HL-60/S4 treated with retinoic acid at 250 ng/mL for 4 days and 3 days (cell line): Measurements from ENCODE around the gene RGCC.

Experiments
- in situ Hi-C: fragments of 300-500 bp; cut with MboI; formaldehyde crosslinking; loops from 2 replicates; pipeline ENCODE4 v1.7.0; 2022; ENCODE audit warnings: low sequenced_read_pairs

The RGCC gene

DNA sequence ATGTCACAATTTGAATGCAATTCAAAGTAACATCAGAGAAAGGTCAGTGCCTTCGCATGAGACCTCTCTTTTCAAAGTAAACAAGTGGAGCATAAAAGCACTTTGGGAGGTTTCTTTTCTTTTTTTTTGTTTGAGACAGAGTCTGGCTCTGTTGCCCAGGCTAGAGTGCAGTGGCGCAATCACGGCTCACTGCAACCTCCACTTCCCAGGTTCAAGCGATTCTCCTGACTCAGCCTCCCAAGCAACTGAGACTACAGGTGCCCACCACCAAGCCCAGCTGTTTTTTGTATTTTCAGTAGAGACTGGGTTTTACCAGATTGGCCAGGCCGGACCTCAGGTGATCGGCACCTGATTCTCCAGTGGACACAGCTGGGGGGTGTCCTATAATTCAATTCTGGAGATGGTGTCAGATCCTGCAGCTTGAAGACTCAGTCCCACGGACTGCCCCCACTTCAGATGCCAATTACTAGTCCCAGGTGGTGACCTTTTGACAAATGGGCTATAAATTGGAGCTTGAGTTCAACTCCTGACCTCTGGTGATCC is 57.6 kb downstream of the RGCC start:
- in situ Hi-C loops: no loop called here

DNA sequence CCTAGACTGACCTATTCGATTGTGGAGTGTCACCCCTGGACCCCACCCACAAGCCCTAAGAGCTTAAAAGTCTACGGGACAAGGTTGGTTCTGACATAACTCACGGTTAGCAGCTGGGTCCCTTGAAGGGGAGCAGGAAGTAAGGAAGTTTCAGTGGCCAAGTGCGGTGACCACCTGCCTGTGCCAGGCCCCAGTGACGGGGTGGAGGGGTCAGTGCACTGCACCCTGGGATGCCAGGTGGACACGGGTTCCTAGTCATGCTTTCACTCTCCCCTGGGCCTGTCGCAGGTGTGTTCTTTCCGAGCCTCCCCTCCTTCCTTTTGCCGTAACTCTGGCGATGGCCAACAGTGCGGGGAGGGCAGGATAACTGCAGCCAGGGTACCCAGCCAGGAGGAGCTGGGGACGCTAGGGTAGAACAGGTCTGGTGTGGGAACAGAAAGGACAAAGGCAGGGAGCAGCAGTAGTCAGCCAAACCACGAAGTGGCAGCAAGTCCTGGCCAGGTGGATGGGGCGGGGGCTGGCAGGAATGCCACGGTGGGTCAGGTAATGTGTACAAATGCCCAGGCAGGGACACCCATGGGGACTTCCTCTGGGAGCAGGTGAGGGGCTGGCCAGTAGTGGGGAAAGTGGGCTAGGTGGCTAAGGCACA is 58.3 kb downstream of the RGCC start:
- in situ Hi-C loops: no loop called here

DNA sequence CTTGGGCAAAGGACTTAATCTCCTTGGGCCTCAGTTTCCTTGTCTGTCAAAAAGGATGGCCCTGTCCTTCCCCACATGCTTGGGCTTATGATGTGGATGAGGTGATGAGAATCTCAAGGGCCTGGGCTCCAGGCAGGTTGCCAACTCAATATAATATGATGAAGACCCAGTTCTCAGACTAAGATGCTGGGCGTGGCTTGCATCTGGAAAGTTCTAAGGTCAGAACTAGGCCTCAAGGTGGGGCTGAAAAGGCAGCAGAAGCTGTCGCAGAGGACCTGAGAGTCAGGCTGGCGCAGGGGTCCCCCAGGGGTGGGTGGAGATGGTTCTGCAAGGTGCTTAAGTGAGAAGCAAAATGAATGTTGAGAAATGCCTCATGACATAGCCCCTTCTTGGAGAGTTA is 58.8 kb downstream of the RGCC start:
- in situ Hi-C loops: no loop called here

DNA sequence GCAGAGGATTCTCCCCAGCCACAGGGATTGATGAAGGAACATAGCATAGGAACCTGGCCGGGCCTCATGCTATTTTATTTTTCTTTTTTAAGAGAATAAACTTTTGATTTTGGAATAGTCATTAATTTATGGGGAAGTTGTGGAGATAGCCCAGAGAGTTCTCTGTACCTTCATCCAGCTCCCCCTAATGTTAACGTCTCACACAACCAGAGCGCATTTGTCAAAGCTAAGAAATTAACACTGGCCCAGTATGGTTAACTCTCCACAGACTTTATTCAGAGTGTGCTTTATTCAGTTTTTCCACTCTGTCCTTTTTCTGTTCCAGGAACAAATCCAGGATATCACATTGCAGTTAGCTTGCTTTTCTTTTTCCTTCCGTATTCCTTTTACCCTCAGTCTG is 59.4 kb downstream of the RGCC start:
- in situ Hi-C loops: no loop called here

DNA sequence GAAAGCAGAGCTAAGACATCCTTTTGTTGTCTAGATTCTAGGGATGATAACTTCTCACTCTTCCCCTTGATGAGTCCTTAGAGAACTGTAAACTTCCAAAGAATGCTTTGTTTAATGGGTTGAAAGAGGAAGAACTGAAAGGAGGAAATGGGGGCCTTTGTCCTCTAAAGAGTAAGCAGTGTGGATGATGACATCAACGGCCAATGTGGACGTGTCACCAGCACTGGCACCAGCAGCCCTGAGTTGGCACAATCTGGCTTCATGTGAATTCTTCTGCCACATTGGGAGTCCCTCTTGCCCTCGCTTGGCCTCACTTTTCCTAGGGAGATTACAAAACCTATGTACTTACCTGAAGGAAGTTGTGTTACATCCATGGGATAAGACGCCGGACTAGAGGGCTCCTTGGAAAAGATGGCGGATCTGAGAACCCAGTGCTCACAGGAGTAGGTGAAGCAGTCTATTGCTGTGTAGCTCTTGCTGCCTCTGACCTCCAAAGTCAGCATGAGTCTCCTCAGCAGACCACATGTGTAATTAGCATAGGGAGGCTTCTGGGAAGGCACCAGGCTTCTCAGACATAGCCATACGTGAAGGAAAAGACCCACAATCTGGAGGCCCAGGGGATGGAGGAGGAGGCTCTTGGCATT is 62.8 kb downstream of the RGCC start:
- in situ Hi-C loops: no loop called here
